Mesendoderm (in vitro differentiated cells): ENCODE data around the gene EIF4E2.
A peak's percentile ranks its signal among the peaks of the same experiment; 100 is the strongest.

Experiments used
- DNase-seq: peaks from one replicate; pipeline ENCODE4 v3.0.0; 2013
- H2AK5ac ChIP-seq: 2 replicates; pipeline ENCODE4 v1.6.1; 2013; ENCODE audit warnings: low read length, inconsistent platforms
- H2BK120ac ChIP-seq: 2 replicates; pipeline ENCODE4 v1.6.1; 2013; ENCODE audit warnings: low read depth, mild to moderate bottlenecking, low read length, moderate library complexity, mixed read lengths
- H2BK15ac ChIP-seq: replicated peaks from 2 replicates; pipeline ENCODE4 v1.6.1; 2013; ENCODE audit warnings: low read depth, mild to moderate bottlenecking, moderate library complexity
- H2BK5ac ChIP-seq: 2 replicates; pipeline ENCODE4 v1.6.1; 2013; ENCODE audit warnings: low read length, inconsistent platforms
- H3K18ac ChIP-seq: 2 replicates; pipeline ENCODE4 v1.6.1; 2013; ENCODE audit warnings: mild to moderate bottlenecking, low read length, mixed read lengths
- H3K23ac ChIP-seq: one replicate; pipeline ENCODE4 v1.6.1; 2013; ENCODE audit warnings: low read length
- H3K27ac ChIP-seq: 2 replicates; pipeline ENCODE4 v1.5.1; 2013; ENCODE audit warnings: low read depth, mild to moderate bottlenecking, inconsistent platforms, low read length, moderate library complexity
- H3K27me3 ChIP-seq: 2 replicates; pipeline ENCODE4 v1.6.1; 2013; ENCODE audit warnings: low read length, control low read depth, mild to moderate bottlenecking, inconsistent platforms; ENCODE audit not compliant: insufficient read depth, poor library complexity
- H3K36me3 ChIP-seq: 2 replicates; pipeline ENCODE4 v1.6.1; 2013; ENCODE audit warnings: low read length, inconsistent platforms; ENCODE audit not compliant: control insufficient read depth, insufficient read depth
- H3K4ac ChIP-seq: one replicate; pipeline ENCODE4 v1.6.1; 2013; ENCODE audit warnings: low read depth, mild to moderate bottlenecking, low read length, moderate library complexity
- H3K4me1 ChIP-seq: 2 replicates; pipeline ENCODE4 v1.6.1; 2013; ENCODE audit warnings: low read depth, low read length, inconsistent platforms; ENCODE audit not compliant: control insufficient read depth
- H3K4me2 ChIP-seq: 2 replicates; pipeline ENCODE4 v1.6.1; 2013; ENCODE audit warnings: low read length
- H3K4me3 ChIP-seq: 2 replicates; pipeline ENCODE4 v1.5.1; 2013; ENCODE audit warnings: mild to moderate bottlenecking, low read length
- H3K56ac ChIP-seq: one replicate; pipeline ENCODE4 v1.6.1; 2013; ENCODE audit warnings: low read length
- H3K79me1 ChIP-seq: 2 replicates; pipeline ENCODE4 v1.6.1; 2013; ENCODE audit warnings: low read length, inconsistent platforms
- H3K79me2 ChIP-seq: 2 replicates; pipeline ENCODE4 v1.6.1; 2013; ENCODE audit warnings: mild to moderate bottlenecking, low read length; ENCODE audit not compliant: control insufficient read depth, insufficient read depth
- H3K9ac ChIP-seq: 2 replicates; pipeline ENCODE4 v1.6.1; 2013; ENCODE audit warnings: low read length, inconsistent platforms
- H4K5ac ChIP-seq: one replicate; pipeline ENCODE4 v1.6.1; 2013; ENCODE audit warnings: low read length
- H4K8ac ChIP-seq: one replicate; pipeline ENCODE4 v1.6.1; 2013; ENCODE audit warnings: low read depth, mild to moderate bottlenecking, control low read depth, low read length, moderate library complexity
- WGBS: extraction: QIAGEN DNeasy Blood & Tissue Kit; methylation state at CpG from one replicate; pipeline ENCODE4 v1.1.7; 2013; ENCODE audit warnings: low lambda C conversion rate, missing lambda C conversion rate; ENCODE audit not compliant: insufficient coverage; ENCODE audit errors: extremely low coverage; 5-methylcytosine and 5-hydroxymethylcytosine counted together

Gene EIF4E2

GRCh38 chr2:232512602-232513001 is 37.9 kb upstream of the EIF4E2 start:
- no peak overlapping the region for H4K5ac ChIP-seq
- no peak overlapping the region for H3K18ac ChIP-seq
- no CpG with 5 or more reads among the region's 10 CpGs for WGBS
- H3K4me1 ChIP-seq: no peaks in the 10 kb centered on the region
- H3K56ac ChIP-seq: no peak overlapping the region
- no peaks in the 10 kb centered on the region for H3K79me1 ChIP-seq
- H2BK15ac ChIP-seq: no peak overlapping the region
- H3K27ac ChIP-seq: no peak overlapping the region
- no peak overlapping the region for H3K4me2 ChIP-seq
- H3K4me3 ChIP-seq: no peak overlapping the region
- H2AK5ac ChIP-seq: no peak overlapping the region
- no peak overlapping the region for H2BK5ac ChIP-seq
- no peak overlapping the region for H4K8ac ChIP-seq
- H3K36me3 ChIP-seq: no peaks in the 10 kb centered on the region
- H3K23ac ChIP-seq: no peak overlapping the region
- no peak for DNase-seq
- no peaks in the 10 kb centered on the region for H3K79me2 ChIP-seq
- no peak overlapping the region for H3K9ac ChIP-seq
- H3K4ac ChIP-seq: no peak overlapping the region
- H3K27me3 ChIP-seq: no peaks in the 10 kb centered on the region
- H2BK120ac ChIP-seq: no peak overlapping the region

GRCh38 chr2:232513353-232513752 is 37.1 kb upstream of the EIF4E2 start:
- no peak overlapping the region for H3K56ac ChIP-seq
- no peak overlapping the region for H3K4me2 ChIP-seq
- no peaks in the 10 kb centered on the region for H3K79me1 ChIP-seq
- no peak overlapping the region for H2BK15ac ChIP-seq
- H3K27ac ChIP-seq: no peak overlapping the region
- DNase-seq: no peak
- H3K36me3 ChIP-seq: no peaks in the 10 kb centered on the region
- no peak overlapping the region for H2BK5ac ChIP-seq
- no CpG with 5 or more reads among the region's 5 CpGs for WGBS
- no peaks in the 10 kb centered on the region for H3K4me1 ChIP-seq
- no peak overlapping the region for H3K9ac ChIP-seq
- no peak overlapping the region for H3K4me3 ChIP-seq
- no peak overlapping the region for H3K4ac ChIP-seq
- H3K27me3 ChIP-seq: no peaks in the 10 kb centered on the region
- H2AK5ac ChIP-seq: no peak overlapping the region
- H2BK120ac ChIP-seq: no peak overlapping the region
- no peak overlapping the region for H3K23ac ChIP-seq
- H4K5ac ChIP-seq: no peak overlapping the region
- H4K8ac ChIP-seq: no peak overlapping the region
- no peak overlapping the region for H3K18ac ChIP-seq
- no peaks in the 10 kb centered on the region for H3K79me2 ChIP-seq

DNA sequence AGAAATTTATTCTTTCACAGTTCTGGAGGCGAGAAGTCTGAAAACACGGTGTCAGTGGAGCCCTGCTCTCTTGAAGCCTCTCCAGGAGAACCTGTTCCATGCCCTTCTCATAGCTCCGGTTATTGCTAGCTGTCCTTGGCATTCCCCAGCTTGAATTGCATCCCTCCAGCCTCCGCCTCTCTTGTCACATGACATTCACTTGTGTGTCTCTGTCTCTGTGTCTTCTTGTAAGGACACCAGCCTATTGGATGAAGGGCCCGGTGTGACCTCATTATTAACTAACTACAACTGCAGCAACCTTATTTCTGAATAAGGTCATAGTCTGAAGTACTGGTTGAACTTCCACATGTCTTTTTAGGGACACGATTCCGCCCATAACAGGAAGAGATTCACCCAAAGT is 34.9 kb upstream of the EIF4E2 start:
- no peaks in the 10 kb centered on the region for H3K4me1 ChIP-seq
- no peak for DNase-seq
- H3K9ac ChIP-seq: no peak overlapping the region
- no peak overlapping the region for H3K27ac ChIP-seq
- H3K36me3 ChIP-seq: no peaks in the 10 kb centered on the region
- no peak overlapping the region for H4K5ac ChIP-seq
- no peak overlapping the region for H2BK120ac ChIP-seq
- H3K4me2 ChIP-seq: no peak overlapping the region
- no CpG with 5 or more reads among the region's 7 CpGs for WGBS
- no peak overlapping the region for H4K8ac ChIP-seq
- H2BK5ac ChIP-seq: no peak overlapping the region
- H3K23ac ChIP-seq: no peak overlapping the region
- no peak overlapping the region for H3K4me3 ChIP-seq
- no peak overlapping the region for H2BK15ac ChIP-seq
- no peak overlapping the region for H2AK5ac ChIP-seq
- no peak overlapping the region for H3K56ac ChIP-seq
- no peak overlapping the region for H3K18ac ChIP-seq
- H3K79me2 ChIP-seq: no peaks in the 10 kb centered on the region
- H3K27me3 ChIP-seq: no peaks in the 10 kb centered on the region
- no peaks in the 10 kb centered on the region for H3K79me1 ChIP-seq
- H3K4ac ChIP-seq: no peak overlapping the region

GRCh38 chr2:232516551-232516950 is 33.9 kb upstream of the EIF4E2 start:
- no peak overlapping the region for H4K5ac ChIP-seq
- H4K8ac ChIP-seq: no peak overlapping the region
- H3K27ac ChIP-seq: no peak overlapping the region
- no peak overlapping the region for H3K4me3 ChIP-seq
- no peak overlapping the region for H2AK5ac ChIP-seq
- no peak overlapping the region for H2BK15ac ChIP-seq
- H3K23ac ChIP-seq: no peak overlapping the region
- no peak overlapping the region for H3K9ac ChIP-seq
- no peaks in the 10 kb centered on the region for H3K79me2 ChIP-seq
- no peak overlapping the region for H2BK5ac ChIP-seq
- no peaks in the 10 kb centered on the region for H3K27me3 ChIP-seq
- no peak overlapping the region for H3K56ac ChIP-seq
- no peak overlapping the region for H3K18ac ChIP-seq
- H3K4me2 ChIP-seq: no peak overlapping the region
- no CpG with 5 or more reads among the region's 3 CpGs for WGBS
- H3K79me1 ChIP-seq: no peaks in the 10 kb centered on the region
- no peaks in the 10 kb centered on the region for H3K4me1 ChIP-seq
- H2BK120ac ChIP-seq: no peak overlapping the region
- no peak overlapping the region for H3K4ac ChIP-seq
- no peaks in the 10 kb centered on the region for H3K36me3 ChIP-seq
- no peak for DNase-seq

GRCh38 chr2:232518844-232519243 is 31.6 kb upstream of the EIF4E2 start:
- Histone ChIP-seq H2AK5ac (no peak overlapping the region), H2BK120ac (no peak overlapping the region), H3K9ac (no peak overlapping the region), H2BK5ac (no peak overlapping the region), H3K18ac (no peak overlapping the region), H3K4ac (no peak overlapping the region), H3K4me2 (no peak overlapping the region), H3K23ac (no peak overlapping the region), H3K56ac (no peak overlapping the region), H3K36me3 (no peaks in the 10 kb centered on the region), H3K27me3 (peaks cover 16% of the 10 kb centered on the region), H3K4me1 (no peaks in the 10 kb centered on the region), H2BK15ac (no peak overlapping the region), H4K8ac (no peak overlapping the region), H3K79me2 (no peaks in the 10 kb centered on the region), H3K4me3 (no peak overlapping the region), H3K79me1 (no peaks in the 10 kb centered on the region), H4K5ac (no peak overlapping the region), H3K27ac (no peak overlapping the region)
- peak; percentile 44 for DNase-seq
- no CpG with 5 or more reads among the region's 6 CpGs for WGBS

DNA sequence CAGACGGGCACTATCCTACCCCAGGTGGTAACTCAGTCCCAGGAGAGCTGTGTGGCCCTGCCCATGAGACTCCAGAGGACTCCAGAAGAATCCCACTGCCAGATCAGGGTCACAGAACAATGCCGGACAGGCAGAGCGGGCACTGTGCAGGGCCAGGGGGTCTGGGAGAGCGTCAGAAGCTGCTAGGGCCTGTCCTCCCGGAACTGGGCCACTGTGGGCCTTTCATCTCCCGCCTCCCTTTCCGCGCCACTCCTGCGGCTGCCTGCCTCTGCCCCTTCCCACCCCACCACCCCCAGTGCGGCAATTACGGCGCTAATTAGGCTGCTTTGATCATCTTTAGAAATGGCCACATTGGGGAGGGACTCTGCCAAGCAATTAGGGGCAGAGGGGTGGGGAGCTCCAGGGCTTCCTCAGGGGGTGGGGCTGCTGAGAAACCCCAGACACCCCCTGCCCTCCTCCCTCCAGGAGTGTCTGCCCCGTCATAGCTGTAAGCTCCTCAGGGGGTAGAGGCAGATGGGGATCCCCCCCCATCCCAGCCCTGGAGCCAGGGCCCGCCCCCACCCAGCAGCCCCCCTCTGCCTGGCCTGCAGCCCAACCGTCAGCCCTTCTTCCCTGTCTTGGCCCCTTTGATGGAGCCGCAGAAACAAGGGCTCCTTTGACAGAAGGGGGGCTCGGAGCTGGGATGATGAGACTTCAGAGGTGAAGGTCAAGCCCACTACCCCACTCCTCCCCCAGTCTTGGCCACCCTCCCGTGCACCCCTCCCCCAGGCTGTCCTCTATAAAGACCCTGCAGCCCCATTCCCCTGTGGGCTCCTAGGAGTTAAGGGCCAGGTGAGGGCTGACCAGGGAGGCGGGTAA is 30.7 kb upstream of the EIF4E2 start, which contains the start of gene PRSS56:
TSS of gene PRSS56 (plus strand) at position 808 of the 858 bp plus-strand sequence. CDS start 211 bp downstream, outside the sequence.
- Histone ChIP-seq H4K8ac (no peak within 1 kb of the TSS), H3K18ac (no peak within 1 kb of the TSS), H3K79me2 (no peaks in the 10 kb centered on the region), H3K27ac (no peak within 1 kb of the TSS), H3K23ac (no peak within 1 kb of the TSS), H3K56ac (no peak within 1 kb of the TSS), H4K5ac (no peak within 1 kb of the TSS), H2BK15ac (no peak within 1 kb of the TSS), H3K4me3 (no peak within 1 kb of the TSS), H3K27me3 (peaks cover 17% of the 10 kb centered on the region), H2BK120ac (no peak within 1 kb of the TSS), H3K4me1 (no peaks in the 10 kb centered on the region), H2AK5ac (no peak within 1 kb of the TSS), H3K4me2 (no peak within 1 kb of the TSS), H3K4ac (no peak within 1 kb of the TSS), H2BK5ac (no peak within 1 kb of the TSS), H3K79me1 (no peaks in the 10 kb centered on the region), H3K9ac (no peak within 1 kb of the TSS), H3K36me3 (no peaks in the 10 kb centered on the region)
- whole genome bisulfite sequencing: no CpG with 5 or more reads among the region's 19 CpGs
- no peak for DNase-seq
